ENCODE results near the gene ATXN1L.
A peak's percentile ranks its signal among the peaks of the same experiment; 100 is the strongest.
"Not testable (repeated sequence)": the region's sequence is repeated elsewhere in the genome, so short reads cannot be mapped to it uniquely, and the experiment has no call there.

Gene ATXN1L

DNA sequence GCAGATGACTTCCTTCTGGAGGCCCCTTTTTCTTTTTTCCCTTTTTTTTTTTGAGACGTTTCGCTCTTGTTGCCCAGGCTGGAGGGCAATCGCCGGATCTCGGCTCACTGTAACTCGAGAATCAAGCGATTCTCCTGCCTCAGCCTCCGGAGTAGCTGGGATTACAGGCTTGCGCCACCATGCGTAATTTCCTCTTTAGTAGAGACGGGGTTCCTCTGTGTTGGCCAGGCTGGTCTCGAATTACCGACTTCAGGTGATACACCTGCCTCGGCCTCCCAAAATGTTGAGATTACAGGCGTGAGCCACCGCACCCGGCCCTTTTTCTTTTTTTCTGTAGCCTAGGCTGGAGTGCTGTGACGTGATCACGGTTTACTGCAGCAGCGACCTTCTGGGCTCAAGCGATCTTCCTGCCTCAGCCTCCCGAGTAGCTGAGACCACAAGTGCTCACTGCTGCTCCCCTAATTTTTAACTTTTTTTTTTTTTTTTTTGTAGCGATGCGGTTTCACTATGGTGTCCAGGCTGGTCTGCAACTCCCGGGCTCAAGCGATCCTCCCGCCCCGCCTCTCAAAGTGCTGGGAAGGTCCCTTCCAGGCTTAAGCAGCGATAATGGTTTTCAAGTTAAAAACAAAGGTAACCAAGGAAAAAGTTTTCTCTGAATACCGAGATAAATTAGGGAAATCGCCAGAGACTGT is 48.6 kb downstream of the ATXN1L start:
- DNase-seq (ENCODE audit: low read depth in 2 of 2): no peak

DNA sequence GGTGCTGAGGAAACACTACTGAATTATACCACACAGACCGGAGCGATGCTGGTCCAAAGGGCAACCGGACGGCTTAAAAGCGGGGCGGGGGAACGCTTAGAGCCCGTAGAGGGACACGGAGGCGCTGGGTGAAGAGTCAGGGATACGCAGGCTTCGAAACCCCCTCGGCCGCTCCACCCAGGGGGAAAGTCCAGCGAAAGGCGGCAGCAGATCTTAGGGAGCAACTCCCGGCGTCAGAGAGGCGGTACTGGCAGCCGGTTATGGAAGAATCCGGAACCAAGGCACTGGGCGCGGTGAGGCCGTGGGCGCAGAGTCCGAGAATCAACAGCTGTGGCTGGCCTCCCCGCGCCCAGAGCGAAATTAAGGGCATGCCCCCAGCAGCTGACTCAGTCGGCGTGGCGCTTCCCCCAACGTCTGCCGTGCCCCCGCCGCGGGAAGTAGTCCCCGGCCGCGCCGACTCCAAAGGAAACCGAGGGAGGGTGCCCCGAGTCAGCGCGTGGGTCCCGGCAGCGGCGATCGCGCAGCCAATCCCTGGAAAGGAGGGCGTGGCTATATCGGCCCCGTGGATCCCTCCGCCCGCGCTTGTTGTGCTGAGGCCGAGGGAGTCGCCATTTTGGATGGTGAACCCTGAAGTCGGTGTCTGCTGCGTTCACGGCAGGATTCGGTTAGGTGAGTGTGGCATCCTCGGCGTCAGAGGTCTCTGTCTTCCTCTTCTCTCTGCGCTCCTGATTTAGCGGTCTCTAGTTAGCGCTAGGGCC is 49.3 kb downstream of the ATXN1L start, which contains the start of gene IST1:
IST1 (plus strand) TSS at position 611 of the 758 bp plus-strand sequence. CDS start 20,110 bp downstream, outside the sequence.
- DNase-seq (ENCODE audit: low read depth in 2 of 2): peak; percentile 97 to 98

DNA sequence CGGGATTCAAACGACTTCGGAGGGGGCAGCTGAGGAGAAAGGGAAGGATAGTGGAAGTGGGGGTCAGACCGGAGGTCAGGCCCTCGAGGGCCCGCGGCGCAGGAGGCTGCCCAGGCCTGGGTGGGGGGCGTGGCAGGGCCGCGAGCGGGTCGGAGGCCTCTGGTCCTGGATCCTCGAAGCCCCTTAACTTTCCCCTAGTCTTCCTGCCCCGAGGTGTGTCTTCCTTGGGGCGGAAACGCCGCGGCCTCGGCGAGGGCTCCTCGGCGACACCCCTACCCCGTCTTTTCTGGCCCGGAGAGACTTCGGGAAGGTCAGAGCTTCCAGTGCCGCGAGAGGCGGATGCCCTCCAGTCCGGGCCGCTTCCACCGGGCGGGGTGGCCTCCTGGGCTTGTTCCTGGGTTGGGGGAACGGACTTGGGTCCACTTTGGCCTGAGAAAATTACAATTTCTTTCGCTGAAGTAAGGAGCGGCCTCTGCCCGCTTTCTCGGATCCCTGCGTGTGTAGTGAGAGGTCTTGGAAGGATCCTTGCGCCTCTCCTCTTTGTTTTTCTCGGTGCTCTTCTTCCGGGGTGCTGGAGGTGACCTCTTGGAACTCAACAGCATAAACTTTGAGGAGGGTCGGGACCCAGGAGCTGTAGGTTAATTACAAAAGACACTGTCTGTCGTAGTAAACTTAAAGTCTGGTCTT is 50.0 kb downstream of the ATXN1L start:
- no peak for DNase-seq (ENCODE audit: low read depth in 2 of 2)

DNA sequence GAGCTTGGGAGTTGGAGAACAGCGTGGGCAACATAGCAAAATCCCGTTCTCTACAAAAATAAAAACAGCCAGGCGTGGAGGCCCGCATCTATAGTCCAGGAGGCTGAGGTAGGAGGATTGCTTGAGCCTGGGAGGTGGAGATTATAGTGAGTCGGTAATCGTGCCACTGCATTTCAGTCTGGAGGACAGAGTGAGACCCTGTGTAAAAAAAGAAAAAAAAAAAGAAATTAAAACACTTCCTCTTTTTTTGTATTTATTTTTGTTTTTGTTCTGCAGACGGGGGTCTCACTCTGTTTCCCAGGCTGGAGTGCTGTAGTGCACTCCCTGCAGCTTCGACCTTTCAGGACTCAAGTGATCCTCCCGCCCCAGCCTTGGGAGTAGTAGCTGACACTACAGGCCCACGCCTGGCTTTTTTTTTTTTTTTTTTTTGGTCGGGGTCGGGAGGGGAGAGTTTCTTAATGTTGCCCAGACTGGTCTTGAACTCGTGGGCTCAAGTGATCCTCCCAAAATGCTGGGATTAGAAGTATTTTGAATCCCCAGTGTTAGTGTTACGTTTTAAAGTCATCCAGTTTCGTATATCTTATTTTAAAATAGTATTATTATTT is 51.1 kb downstream of the ATXN1L start:
- DNase-seq (ENCODE audit: low read depth in 2 of 2): no peak

DNA sequence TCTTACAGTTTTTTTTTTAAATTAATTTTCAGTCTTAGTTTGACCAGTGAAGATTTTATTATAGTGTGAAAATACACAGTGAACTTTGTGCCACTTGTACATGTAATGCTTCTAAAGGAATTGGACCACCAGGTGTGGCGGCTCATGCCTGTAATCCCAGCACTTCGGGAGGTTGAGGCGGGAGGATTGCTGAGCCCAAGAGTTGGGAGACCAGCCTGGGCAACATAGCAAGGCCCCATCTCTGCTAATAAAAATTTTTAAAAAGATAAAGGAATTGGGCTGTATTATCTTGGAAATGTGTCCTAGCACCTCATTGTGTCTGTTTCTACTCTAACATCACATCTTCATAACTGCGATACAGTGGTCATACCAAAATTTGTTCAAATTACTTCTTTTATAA is 53.4 kb downstream of the ATXN1L start:
- DNase-seq (ENCODE audit: low read depth in 2 of 2): no peak

DNA sequence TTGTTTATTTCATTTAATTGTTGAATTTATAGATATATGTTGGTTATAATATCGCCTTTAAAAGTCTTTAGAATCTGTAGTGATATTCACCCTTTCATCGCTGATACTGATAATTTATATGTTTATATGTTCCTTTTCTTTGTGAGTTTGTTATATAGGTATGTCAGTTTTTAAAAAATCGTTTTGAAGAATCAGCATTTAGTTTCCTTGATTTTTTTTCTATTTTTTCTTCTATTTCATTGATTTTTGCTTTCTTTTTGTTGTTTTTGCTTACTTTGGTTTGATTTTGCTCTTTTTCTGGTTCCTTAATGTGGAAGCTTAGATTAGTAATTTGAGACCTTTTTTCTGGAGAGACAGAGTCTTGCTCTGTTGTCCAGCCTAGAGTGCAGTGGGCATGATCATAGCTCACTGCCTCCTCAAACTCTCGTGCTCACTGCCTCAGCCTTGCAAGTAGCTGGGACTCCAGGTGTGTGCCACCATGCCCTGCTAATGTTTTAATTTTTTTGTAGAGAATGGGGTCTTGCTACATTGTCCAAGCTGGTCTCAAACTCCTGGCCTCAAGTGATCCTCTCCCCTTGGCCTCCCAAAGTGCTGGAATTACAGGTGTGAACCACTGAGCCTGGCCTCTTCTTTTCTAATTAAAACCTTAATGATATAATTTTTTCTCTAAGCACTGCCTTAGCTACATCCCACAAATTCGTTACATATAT is 57.0 kb downstream of the ATXN1L start:
- no peak for DNase-seq (ENCODE audit: low read depth in 2 of 2)

DNA sequence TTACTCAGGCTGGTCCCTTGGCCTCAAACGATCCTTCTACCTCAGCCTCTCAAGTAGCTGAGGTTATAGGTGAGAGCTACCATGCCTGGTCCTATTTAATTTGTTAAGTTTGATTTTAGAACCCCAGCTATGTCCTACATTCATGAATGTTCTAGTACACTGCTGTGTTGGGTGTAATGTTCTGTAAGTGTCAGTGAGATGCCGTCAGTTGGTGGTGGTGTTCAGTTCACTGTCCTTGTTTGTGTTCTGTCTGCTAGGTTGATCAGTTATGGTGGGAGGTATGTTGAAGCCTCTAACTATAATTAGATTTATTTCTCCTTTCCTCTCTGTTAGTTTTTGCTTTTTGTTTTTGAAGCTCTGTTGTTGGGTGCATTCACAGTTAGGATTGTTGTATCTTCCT is 57.8 kb downstream of the ATXN1L start:
- no peak for DNase-seq (ENCODE audit: low read depth in 2 of 2)

DNA sequence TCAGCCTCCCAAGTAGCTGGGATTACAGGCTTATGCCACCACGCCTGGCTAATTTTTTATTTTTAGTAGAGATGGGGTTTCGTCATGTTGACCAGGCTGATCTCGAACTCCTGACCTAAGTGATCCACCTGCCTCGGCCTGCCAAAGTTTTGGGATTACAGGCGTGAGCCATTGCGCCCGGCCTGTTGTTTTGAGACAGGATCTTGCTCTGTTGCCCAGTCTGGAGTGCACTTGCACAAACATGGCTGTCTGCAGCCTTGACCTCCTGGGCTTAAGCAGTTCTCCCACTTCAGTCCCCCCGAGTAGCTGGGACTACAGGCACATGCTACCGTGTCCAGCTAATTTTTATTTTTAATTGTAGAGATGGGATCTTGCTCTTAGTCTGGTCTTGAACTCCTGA is 58.5 kb downstream of the ATXN1L start:
- DNase-seq (ENCODE audit: low read depth in 2 of 2): no peak

DNA sequence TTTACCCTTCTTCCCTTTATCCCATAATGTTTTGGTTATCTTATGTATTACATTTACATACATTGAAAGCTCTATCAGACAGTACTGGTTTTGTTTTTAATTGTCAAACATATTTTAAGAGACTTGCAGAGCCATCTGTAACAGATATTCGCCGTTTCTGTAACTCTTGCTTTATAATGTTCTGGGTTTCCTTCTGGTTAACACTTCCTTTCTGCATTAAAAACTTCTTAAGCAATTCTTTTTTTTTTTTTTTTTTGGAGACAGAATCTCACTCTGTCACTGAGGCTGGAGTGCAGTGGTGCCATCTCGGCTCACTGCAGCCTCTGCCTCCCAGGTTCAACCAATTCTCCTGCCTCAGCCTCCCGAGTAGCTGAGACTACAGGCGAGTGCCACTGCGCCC is 60.0 kb downstream of the ATXN1L start:
- not testable (repeated sequence) for DNase-seq (ENCODE audit: low read depth in 2 of 2)
